GM20000 (cell line): Measurements from ENCODE around the gene FARP2.

ENCODE experiments used
- DNase-seq: peaks from one replicate; pipeline ENCODE4 v3.0.0; 2012; ENCODE audit warnings: low spot score
- CTCF ChIP-seq: IDR thresholded peaks from 2 replicates; pipeline ENCODE4 v1.5.1; 2012; ENCODE audit warnings: mild to moderate bottlenecking, control low read depth; ENCODE audit errors: extremely low read depth, missing control alignments

FARP2 gene

GRCh38 chr2:241329669-241330615 is 26.1 kb upstream of the FARP2 start:
- no peak for TF ChIP-seq CTCF
- no peak for DNase-seq

- no peak for TF ChIP-seq CTCF
- no peak for DNase-seq
Observed at GRCh38 chr2:241330616-241330981, 25.5 kb upstream of the FARP2 start.

GRCh38 chr2:241334813-241335212 is 21.3 kb upstream of the FARP2 start:
- no peak for TF ChIP-seq CTCF
- no peak for DNase-seq

- TF ChIP-seq CTCF: no peak
- DNase-seq: no peak
Observed at GRCh38 chr2:241339839-241340630, 16.1 kb upstream of the FARP2 start.

GRCh38 chr2:241340631-241341163 is 15.4 kb upstream of the FARP2 start:
- DNase-seq: no peak
- TF ChIP-seq CTCF: no peak

- DNase-seq: no peak
- TF ChIP-seq CTCF: no peak
Observed at GRCh38 chr2:241344925-241345651, 11.0 kb upstream of the FARP2 start.
